ENCODE data around the gene ENG. TPM values are rescaled to one million over a fixed set of nuclear protein-coding genes. Genes with fewer than 3 reads are reported as not detected.

ENG gene
- total and polyA plus RNA-seq, 5 experiments from 2014 or later: 2.1 to 10.2 (median 5.4) TPM

DNA sequence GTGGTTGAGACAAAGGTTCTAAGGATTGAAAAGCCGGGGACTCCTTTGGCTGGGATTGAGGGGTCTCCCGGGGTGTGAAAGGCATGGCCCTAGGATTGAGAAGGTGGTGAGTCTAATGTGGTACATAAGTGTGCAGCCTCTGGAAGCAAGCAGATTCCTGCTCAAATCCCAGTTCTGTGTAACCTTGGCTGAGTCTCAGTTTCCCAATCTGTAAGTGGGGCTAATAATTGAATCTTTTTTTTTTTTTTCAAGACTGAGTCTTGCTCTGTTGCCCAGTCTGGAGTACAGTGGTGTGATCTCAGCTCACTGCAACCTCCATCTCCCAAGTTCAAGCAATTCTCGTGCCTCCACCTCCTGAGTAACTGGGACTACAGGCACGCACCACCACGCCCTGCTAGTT lies 81.9 kb downstream of the ENG start:
- ATAC-seq (no peak), DNase-seq (no peak)
- no peaks in the 10 kb centered on the region for H3K9me3 Mint-ChIP-seq
- peak overlapping the region in 8 of 10 donors; percentile 71 to 96 (median 90) for H3K27ac Mint-ChIP-seq
- H3K36me3 Mint-ChIP-seq: peaks cover 3 to 29% (median 3%) of the 10 kb centered on the region in 3 donors
- POLR2A ChIA-PET: interaction anchor here (1.3 to 12.1 kb wide), 6 partner anchors 9 to 321 kb away, joined by 5 to 237 read pairs (median 27); partner anchors contain the start of genes CDK9, LRSAM1, RPL12 and SH2D3C
- H3K27me3 Mint-ChIP-seq: no peaks in the 10 kb centered on the region
- H3K4me3 Mint-ChIP-seq: peak overlapping the region in 2 of 10 donors; percentile 41 to 54
- peaks cover 34 to 81% (median 70%) of the 10 kb centered on the region in 4 donors for H3K4me1 Mint-ChIP-seq

DNA sequence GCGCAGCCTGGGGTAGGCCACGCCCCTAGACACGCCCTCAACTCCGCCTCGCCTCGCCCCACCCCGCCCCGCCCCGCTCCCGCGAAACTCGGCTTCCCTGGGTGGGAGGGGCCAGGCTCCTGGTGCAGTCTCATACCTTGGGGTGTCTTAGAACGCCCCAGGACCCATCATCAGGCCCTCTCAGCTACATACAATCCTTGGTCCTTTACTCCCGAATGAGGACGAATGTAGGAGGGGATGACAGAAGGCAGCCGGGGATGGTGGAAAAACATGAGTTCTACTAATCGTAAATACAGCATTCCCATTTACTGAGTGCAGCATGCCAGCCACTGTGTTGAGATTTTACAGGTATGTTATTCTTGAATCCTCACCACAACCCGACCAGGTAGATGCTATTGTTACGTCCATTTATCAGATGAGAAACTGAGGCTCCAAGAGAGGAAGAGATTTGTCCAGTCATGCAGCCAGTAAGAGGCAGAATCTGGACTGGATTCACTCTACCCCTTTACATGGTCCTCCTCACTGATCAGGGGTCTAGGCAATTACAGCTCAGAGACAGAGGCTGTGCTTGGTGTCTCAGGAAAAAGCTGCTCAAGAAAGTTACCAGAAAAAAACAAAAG lies 82.8 kb downstream of the ENG start:
- no peaks in the 10 kb centered on the region for H3K27me3 Mint-ChIP-seq
- DNase-seq: no peak
- H3K4me1 Mint-ChIP-seq: peaks cover 38 to 84% (median 76%) of the 10 kb centered on the region in 4 donors
- H3K9me3 Mint-ChIP-seq: no peaks in the 10 kb centered on the region
- peak overlapping the region; percentile 83 to 94 (median 89) for H3K4me3 Mint-ChIP-seq
- POLR2A ChIA-PET: interaction anchor here (0.5 to 12.1 kb wide), 17 partner anchors 10 to 732 kb away, joined by 3 to 237 read pairs (median 6); partner anchors contain the start of genes CDK9, LRSAM1, RPL12 and SH2D3C
- ATAC-seq: no peak
- H3K36me3 Mint-ChIP-seq: peaks cover 0 to 32% (median 3%) of the 10 kb centered on the region in 3 donors
- peak overlapping the region; percentile 93 to 98 (median 95) for H3K27ac Mint-ChIP-seq

DNA sequence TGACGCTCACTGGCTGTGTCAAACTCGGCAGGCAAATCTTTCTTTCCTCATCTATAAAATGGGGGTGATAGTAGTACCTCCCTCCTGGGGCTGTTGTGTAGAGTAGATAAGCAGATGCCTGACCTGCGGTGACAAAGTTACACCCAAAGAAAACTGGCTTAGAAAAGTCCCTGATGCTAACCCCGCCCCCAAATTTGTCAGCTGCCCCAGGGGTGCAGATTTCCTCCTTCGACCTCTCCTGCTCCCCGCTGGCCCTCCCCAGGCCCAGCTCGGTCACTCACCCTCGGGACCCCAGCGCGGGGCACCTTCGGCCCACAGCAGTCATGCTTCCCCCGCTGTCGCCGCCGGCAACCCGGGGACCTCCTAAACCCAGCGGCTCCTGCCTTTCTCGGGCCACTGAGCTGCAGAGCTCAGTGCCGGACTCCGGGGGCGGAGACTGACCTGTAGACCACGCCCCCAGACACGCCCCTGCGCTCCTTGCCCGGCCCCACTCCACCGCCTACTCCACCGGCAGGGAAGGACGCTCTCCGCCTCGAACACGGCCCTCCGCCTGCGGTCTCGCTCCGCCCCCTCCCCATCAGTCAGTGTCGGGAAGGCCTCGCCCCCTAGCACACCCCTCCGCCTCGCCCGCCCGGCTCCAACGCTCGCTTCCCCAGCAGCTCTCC lies 83.4 kb downstream of the ENG start:
- peak overlapping the region; percentile 93 to 98 (median 95) for H3K27ac Mint-ChIP-seq

DNA sequence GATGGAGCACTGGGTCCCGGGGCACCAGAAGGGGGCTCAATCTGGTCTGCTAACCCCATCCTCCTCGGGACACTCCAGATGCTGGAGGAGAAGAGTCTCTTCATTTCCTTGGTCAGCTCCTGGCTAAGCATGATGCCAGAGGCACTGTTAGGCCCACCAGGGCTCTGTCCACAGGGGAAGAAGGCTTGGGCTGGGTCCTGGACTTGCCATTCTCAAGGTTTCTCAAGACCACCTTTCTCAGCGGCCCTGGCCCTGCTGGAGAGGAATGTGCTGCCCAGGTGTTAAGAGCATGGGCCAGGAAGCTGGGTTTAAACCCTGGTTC lies 83.9 kb downstream of the ENG start:
- H3K27ac Mint-ChIP-seq: peak overlapping the region; percentile 93 to 98 (median 95)
- H3K4me1 Mint-ChIP-seq: peaks cover 40 to 89% (median 80%) of the 10 kb centered on the region in 4 donors
- peaks cover 0 to 41% (median 8%) of the 10 kb centered on the region in 3 donors for H3K36me3 Mint-ChIP-seq
- peak overlapping the region; percentile 83 to 94 (median 89) for H3K4me3 Mint-ChIP-seq
- H3K9me3 Mint-ChIP-seq: no peaks in the 10 kb centered on the region
- H3K27me3 Mint-ChIP-seq: no peaks in the 10 kb centered on the region
- no peak for ATAC-seq
- POLR2A ChIA-PET: interaction anchor here (0.6 to 12.1 kb wide), 17 partner anchors 11 to 319 kb away, joined by 3 to 237 read pairs (median 5); partner anchors contain the start of genes CDK9, LRSAM1, RPL12 and SH2D3C
- DNase-seq: no peak

More for the DNA sequence above, 83.4 kb downstream of the ENG start:
- DNase-seq (peak; percentile 85 to 97 (median 91)), ATAC-seq (peak; percentile 79 to 82)
- Mint-ChIP-seq H3K4me3 (peak overlapping the region; percentile 83 to 94 (median 89)), H3K9me3 (no peaks in the 10 kb centered on the region), H3K4me1 (peaks cover 40 to 85% (median 77%) of the 10 kb centered on the region in 4 donors), H3K36me3 (peaks cover 0 to 37% (median 7%) of the 10 kb centered on the region in 3 donors), H3K27me3 (no peaks in the 10 kb centered on the region)
- POLR2A ChIA-PET: interaction anchor here (0.5 to 12.1 kb wide), 18 partner anchors 11 to 320 kb away, joined by 3 to 237 read pairs (median 4); partner anchors contain the start of genes CDK9, LRSAM1, RPL12 and SH2D3C

DNA sequence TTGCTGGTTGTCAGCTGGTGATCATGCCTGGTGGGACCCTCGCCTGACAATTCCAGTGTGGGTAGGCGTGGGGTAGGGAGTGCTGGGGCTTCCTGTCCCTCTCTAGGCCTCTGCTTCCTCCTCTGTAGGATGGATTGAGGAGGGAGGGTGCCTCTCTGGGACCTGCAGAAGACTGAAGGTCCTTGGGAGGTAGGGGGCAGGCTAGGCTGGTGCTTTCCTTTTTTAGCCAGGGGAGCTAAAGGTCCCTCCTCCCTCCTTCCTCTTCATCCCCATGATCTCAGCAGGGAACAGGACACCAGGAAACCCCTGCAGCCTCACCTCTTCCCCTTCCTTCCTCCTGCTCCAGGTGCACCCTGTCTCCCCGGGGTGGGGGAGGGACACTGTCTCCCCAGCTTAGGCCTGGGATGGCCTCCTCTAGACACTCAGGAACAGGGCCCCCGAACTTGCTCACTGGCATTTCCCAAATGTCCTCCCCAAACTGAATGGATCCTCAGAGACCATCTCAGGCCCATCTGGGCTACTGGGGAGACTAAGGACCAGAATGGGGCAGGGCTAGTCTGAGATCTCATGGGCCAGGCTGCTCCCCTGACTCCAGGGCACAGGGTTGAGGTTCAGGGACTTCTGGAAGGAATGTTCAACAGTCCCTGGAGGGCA lies 84.4 kb downstream of the ENG start:
- Mint-ChIP-seq H3K4me1 (peaks cover 42 to 91% (median 82%) of the 10 kb centered on the region in 4 donors), H3K36me3 (peaks cover 0 to 45% (median 10%) of the 10 kb centered on the region in 3 donors), H3K27ac (peak overlapping the region; percentile 93 to 98 (median 95))

DNA sequence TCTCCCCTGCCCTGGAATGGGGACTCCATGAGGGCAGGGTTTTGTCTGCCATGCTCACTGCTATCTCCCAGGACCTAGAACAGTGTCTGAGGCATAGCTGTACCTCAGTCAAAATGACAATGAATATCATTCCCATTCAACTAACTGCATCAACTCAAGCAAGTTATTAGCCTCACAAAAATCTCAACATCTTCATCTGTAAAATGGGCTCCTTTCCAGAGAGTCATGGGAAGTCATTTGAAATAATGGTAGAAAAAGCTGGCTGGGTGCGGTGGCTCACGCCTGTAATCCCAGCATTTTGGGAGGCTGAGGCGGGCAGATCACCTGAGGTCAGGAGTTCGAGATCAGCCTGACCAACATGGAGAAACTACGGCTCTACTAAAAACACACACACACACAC lies 85.4 kb downstream of the ENG start:
- no peak for ATAC-seq
- peak overlapping the region; percentile 78 to 96 (median 93) for H3K27ac Mint-ChIP-seq

More for the DNA sequence above, 84.4 kb downstream of the ENG start:
- ATAC-seq (no peak), DNase-seq (no peak)
- Mint-ChIP-seq H3K27me3 (no peaks in the 10 kb centered on the region), H3K4me3 (peak overlapping the region; percentile 83 to 94 (median 89)), H3K9me3 (no peaks in the 10 kb centered on the region)
- POLR2A ChIA-PET: interaction anchor here (0.6 to 12.1 kb wide), 11 partner anchors 12 to 146 kb away, joined by 3 to 237 read pairs (median 5); partner anchors contain the start of genes CDK9, SH2D3C and ST6GALNAC4

DNA sequence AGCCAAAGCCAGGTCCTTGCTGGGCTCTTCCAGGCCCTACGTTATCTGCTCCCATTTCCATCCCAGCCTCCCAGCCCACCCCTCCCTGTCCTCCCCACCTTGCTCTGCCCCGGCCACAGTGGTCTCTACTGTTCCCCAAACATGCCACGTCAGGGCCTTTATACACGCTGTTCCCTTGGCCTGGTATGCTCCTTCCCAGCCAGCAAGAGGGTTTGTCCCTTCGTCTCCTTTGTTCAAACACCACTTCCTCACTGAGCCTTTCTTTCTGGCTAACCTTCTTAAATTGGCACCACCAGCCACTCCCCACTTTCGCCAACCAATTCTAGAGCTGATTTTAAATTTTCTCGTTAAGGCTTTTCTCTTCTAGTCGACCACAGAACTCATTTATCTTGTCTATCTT lies 85.8 kb downstream of the ENG start:
- peaks cover 44 to 92% (median 87%) of the 10 kb centered on the region in 4 donors for H3K4me1 Mint-ChIP-seq
- ATAC-seq: no peak

More for the DNA sequence above, 85.4 kb downstream of the ENG start:
- POLR2A ChIA-PET: interaction anchor here (0.9 to 12.1 kb wide), 6 partner anchors 12 to 147 kb away, joined by 3 to 237 read pairs (median 14); partner anchors contain the start of genes CDK9, SH2D3C and ST6GALNAC4
- DNase-seq: no peak
- peaks cover 44 to 92% (median 86%) of the 10 kb centered on the region in 4 donors for H3K4me1 Mint-ChIP-seq
- peak overlapping the region in 9 of 10 donors; percentile 63 to 94 (median 69) for H3K4me3 Mint-ChIP-seq
- H3K27me3 Mint-ChIP-seq: no peaks in the 10 kb centered on the region
- H3K9me3 Mint-ChIP-seq: no peaks in the 10 kb centered on the region
- peaks cover 0 to 46% (median 8%) of the 10 kb centered on the region in 3 donors for H3K36me3 Mint-ChIP-seq

DNA sequence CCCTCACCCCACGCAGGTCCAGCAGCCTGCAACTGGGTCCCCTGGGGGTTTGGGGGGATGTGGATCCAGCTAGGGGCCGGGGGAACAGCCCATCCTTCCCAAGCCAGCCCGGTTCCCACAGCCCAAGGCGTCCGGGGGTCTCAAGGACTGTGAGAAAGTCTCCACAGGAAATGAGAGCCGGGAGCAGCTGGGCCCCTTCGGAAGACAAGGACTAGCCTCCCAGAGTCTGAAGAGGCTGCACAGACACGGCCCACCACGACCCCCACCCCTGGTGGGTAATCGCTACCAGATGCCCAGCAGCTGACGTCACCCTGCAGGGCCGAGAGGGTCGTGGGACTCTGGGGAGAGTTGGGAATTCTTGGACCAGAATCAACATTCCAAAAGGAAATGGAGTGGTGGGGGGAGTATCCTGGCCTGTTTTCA lies 86.5 kb downstream of the ENG start:
- Mint-ChIP-seq H3K36me3 (peaks cover 0 to 41% (median 7%) of the 10 kb centered on the region in 3 donors), H3K9me3 (no peaks in the 10 kb centered on the region), H3K4me3 (peak overlapping the region in 7 of 10 donors; percentile 63 to 94 (median 81)), H3K4me1 (peaks cover 47 to 92% (median 89%) of the 10 kb centered on the region in 4 donors), H3K27me3 (no peaks in the 10 kb centered on the region), H3K27ac (peak overlapping the region; percentile 82 to 96 (median 93))
- ATAC-seq (no peak), DNase-seq (no peak)
- POLR2A ChIA-PET: interaction anchor here (0.6 to 12.1 kb wide), 7 partner anchors 9 to 273 kb away, joined by 3 to 237 read pairs (median 5); partner anchors contain the start of genes CDK9, SH2D3C and TOR2A

More for the DNA sequence above, 85.8 kb downstream of the ENG start:
- Mint-ChIP-seq H3K27me3 (no peaks in the 10 kb centered on the region), H3K9me3 (no peaks in the 10 kb centered on the region), H3K27ac (peak overlapping the region; percentile 82 to 96 (median 93)), H3K4me3 (peak overlapping the region in 9 of 10 donors; percentile 63 to 94 (median 69)), H3K36me3 (peaks cover 0 to 44% (median 7%) of the 10 kb centered on the region in 3 donors)
- no peak for DNase-seq
- POLR2A ChIA-PET: interaction anchor here (0.9 to 12.1 kb wide), 5 partner anchors 8 to 24 kb away, joined by 4 to 237 read pairs (median 11); partner anchors contain the start of genes CDK9 and SH2D3C

DNA sequence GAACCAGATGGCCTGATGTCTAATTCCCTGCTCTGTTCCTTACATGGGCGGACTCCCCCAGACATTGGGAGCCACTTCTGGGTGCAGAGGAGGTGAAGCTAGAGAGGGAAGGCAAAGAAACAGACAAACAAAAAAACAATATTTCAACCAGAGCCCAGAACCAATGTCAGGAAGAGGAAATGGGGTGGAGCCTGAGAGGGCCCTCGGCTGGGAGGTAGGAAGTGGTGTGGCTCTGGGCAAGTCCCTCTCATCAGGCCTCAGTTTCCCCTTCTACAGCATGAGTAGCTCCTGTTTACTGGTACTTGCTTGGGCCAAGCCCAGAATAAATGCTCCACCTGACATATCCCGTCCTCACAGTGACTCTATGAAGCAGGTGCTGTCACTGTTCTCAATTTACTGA lies 87.0 kb downstream of the ENG start:
- POLR2A ChIA-PET: interaction anchor here (0.6 to 12.1 kb wide), 10 partner anchors 9 to 274 kb away, joined by 3 to 237 read pairs (median 4); partner anchors contain the start of genes CDK9, EEIG1, SH2D3C and TOR2A
- Mint-ChIP-seq H3K4me3 (peak overlapping the region; percentile 23 to 94 (median 74)), H3K9me3 (no peaks in the 10 kb centered on the region), H3K4me1 (peaks cover 52 to 95% (median 92%) of the 10 kb centered on the region in 4 donors), H3K27me3 (no peaks in the 10 kb centered on the region), H3K36me3 (peaks cover 0 to 43% (median 11%) of the 10 kb centered on the region in 3 donors), H3K27ac (peak overlapping the region; percentile 76 to 96 (median 93))
- DNase-seq: no peak
- ATAC-seq: no peak

DNA sequence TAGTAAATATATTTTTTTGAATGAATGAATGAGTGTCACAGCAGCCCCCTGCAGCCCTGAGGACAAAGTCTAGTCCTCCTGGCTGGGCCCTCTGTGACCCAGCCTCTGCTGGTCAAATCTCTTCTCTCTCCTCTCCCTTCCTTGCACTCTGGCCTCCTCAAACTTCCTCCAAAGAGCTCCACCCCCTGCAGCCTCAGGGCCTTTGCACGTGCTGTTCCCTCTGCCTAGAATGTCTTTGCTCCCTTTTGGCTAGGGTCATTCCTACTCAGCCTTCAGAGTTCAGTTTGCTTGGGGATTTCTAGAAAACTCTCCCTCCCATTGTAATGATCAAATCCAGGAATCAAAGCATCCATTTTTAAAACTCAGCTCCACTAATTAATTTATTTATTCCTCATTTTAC lies 89.0 kb downstream of the ENG start:
- Mint-ChIP-seq H3K4me1 (peaks cover 44 to 87% (median 82%) of the 10 kb centered on the region in 4 donors), H3K36me3 (peaks cover 0 to 53% (median 11%) of the 10 kb centered on the region in 3 donors), H3K27ac (peak overlapping the region in 9 of 10 donors; percentile 16 to 95 (median 83)), H3K27me3 (no peaks in the 10 kb centered on the region), H3K9me3 (no peaks in the 10 kb centered on the region), H3K4me3 (peak overlapping the region in 2 of 10 donors; percentile 9 to 45)
- no peak for DNase-seq
- POLR2A ChIA-PET: interaction anchor here (0.8 to 12.1 kb wide), 5 partner anchors 8 to 56 kb away, joined by 3 to 237 read pairs (median 5); partner anchors contain the start of genes CDK9 and SH2D3C
- no peak for ATAC-seq
